Measurements from ENCODE around the gene PHLDB2. TPM values are rescaled to one million over a fixed set of nuclear protein-coding genes. Genes with fewer than 3 reads are reported as not detected.

The PHLDB2 gene
- total and polyA plus RNA-seq, 3 experiments from 2014 or later = 1.9 to 8.1 (median 2.2) TPM

GRCh38 chr3:111859974-111860859 is 1.2 kb downstream of the PHLDB2 start:
- Histone ChIP-seq H3K27me3 (ENCODE audit: insufficient read depth, low read length, poor library complexity, severe bottlenecking) (peaks cover 5% of the 10 kb centered on the region), H3K9me3 (ENCODE audit: low read length) (no peaks in the 10 kb centered on the region), H3K36me3 (ENCODE audit: insufficient read depth, low read length) (no peaks in the 10 kb centered on the region), H3K27ac (ENCODE audit: low read depth, low read length) (peak overlapping the region; percentile 61), H3K4me1 (ENCODE audit: insufficient read depth, low read length) (peaks cover 6% of the 10 kb centered on the region), H3K4me3 (ENCODE audit: low read length) (peak overlapping the region; percentile 78)
- ChIA-PET POLR2A (interaction anchor here (0.6 to 1.7 kb wide), 8 partner anchors 9 to 242 kb away, joined by 3 to 11 read pairs (median 4); partner anchors contain the start of gene ABHD10), CTCF (interaction anchor here (0.7 to 2.8 kb wide), 21 partner anchors 10 to 219 kb away, joined by 3 to 42 read pairs (median 3); partner anchors contain the start of gene ABHD10)
- Mint-ChIP-seq H3K4me1 (peaks cover 32 to 42% (median 41%) of the 10 kb centered on the region in 3 donors), H3K4me3 (peak overlapping the region; percentile 94 to 99 (median 97)), H3K36me3 (peaks cover 0 to 9% (median 2%) of the 10 kb centered on the region in 3 donors), H3K27ac (peak overlapping the region; percentile 87 to 96 (median 94)), H3K27me3 (peaks cover 0 to 2% of the 10 kb centered on the region in 2 donors), H3K9me3 (no peaks in the 10 kb centered on the region)
- DNase-seq = peak; percentile 45 to 78 (median 50)

GRCh38 chr3:111861391-111861790 is 2.3 kb downstream of the PHLDB2 start:
- Mint-ChIP-seq H3K4me1 (peaks cover 38 to 46% (median 45%) of the 10 kb centered on the region in 3 donors), H3K9me3 (no peaks in the 10 kb centered on the region), H3K4me3 (peak overlapping the region; percentile 94 to 99 (median 97)), H3K36me3 (peaks cover 0 to 9% (median 2%) of the 10 kb centered on the region in 3 donors), H3K27ac (peak overlapping the region in 6 of 8 donors; percentile 29 to 96 (median 93)), H3K27me3 (peaks cover 0 to 2% of the 10 kb centered on the region in 2 donors)
- DNase-seq = no peak
- no peaks in the 10 kb centered on the region for H3K36me3 ChIP-seq (ENCODE audit: insufficient read depth, low read length)
- H3K27ac ChIP-seq (ENCODE audit: low read depth, low read length) = no peak overlapping the region
- H3K4me1 ChIP-seq (ENCODE audit: insufficient read depth, low read length) = peaks cover 6% of the 10 kb centered on the region
- POLR2A ChIA-PET = interaction anchor here (1.7 kb wide), 1 partner anchor 118 kb away, joined by 11 read pairs; the partner anchor contains the start of gene ABHD10
- no peaks in the 10 kb centered on the region for H3K9me3 ChIP-seq (ENCODE audit: low read length)
- peaks cover 5% of the 10 kb centered on the region for H3K27me3 ChIP-seq (ENCODE audit: insufficient read depth, low read length, poor library complexity, severe bottlenecking)
- H3K4me3 ChIP-seq (ENCODE audit: low read length) = no peak overlapping the region
- CTCF ChIA-PET = interaction anchor here (1.3 to 2.8 kb wide), 4 partner anchors 11 to 152 kb away, joined by 6 to 42 read pairs (median 6); no protein-coding TSS in a partner anchor

GRCh38 chr3:111862415-111862814 is 3.4 kb downstream of the PHLDB2 start:
- peak overlapping the region in 1 of 8 donors; percentile 1 for H3K27ac Mint-ChIP-seq
- Histone ChIP-seq H3K36me3 (ENCODE audit: insufficient read depth, low read length) (no peaks in the 10 kb centered on the region), H3K4me1 (ENCODE audit: insufficient read depth, low read length) (peaks cover 6% of the 10 kb centered on the region), H3K9me3 (ENCODE audit: low read length) (no peaks in the 10 kb centered on the region), H3K27me3 (ENCODE audit: insufficient read depth, low read length, poor library complexity, severe bottlenecking) (peaks cover 5% of the 10 kb centered on the region), H3K27ac (ENCODE audit: low read depth, low read length) (no peak overlapping the region), H3K4me3 (ENCODE audit: low read length) (no peak overlapping the region)
- H3K4me1 Mint-ChIP-seq = peaks cover 38 to 46% (median 45%) of the 10 kb centered on the region in 3 donors
- H3K9me3 Mint-ChIP-seq = no peaks in the 10 kb centered on the region
- POLR2A ChIA-PET = no interaction called here
- H3K27me3 Mint-ChIP-seq = peaks cover 0 to 2% of the 10 kb centered on the region in 2 donors
- peak overlapping the region in 2 of 7 donors; percentile 4 to 29 for H3K4me3 Mint-ChIP-seq
- CTCF ChIA-PET = interaction anchor here (2.8 kb wide), 2 partner anchors 106 to 145 kb away, joined by 6 to 42 read pairs; no protein-coding TSS in a partner anchor
- no peak for DNase-seq
- H3K36me3 Mint-ChIP-seq = peaks cover 0 to 9% (median 2%) of the 10 kb centered on the region in 3 donors

DNA sequence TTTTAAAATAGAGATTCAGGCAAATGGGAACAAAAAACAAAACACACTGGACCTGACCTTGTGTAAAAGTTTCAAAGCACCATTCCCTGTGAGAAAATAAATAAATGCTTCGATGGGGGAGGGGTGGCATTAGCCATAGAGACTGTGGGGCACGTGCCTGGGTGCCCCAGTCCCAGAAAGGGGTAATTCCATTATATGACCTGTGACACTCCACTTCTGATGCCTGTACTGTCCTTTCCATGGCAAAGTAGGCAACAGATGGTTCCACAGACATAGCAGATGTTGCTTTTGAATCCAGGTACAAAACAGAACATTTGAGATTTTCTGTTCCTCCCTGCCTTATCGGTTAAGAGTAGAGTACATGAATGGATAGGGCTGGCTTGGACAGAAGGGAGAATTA is 3.9 kb downstream of the PHLDB2 start:
- ChIA-PET CTCF (interaction anchor here (2.8 kb wide), 1 partner anchor 105 kb away, joined by 6 read pairs; no protein-coding TSS in a partner anchor), POLR2A (no interaction called here)

DNA sequence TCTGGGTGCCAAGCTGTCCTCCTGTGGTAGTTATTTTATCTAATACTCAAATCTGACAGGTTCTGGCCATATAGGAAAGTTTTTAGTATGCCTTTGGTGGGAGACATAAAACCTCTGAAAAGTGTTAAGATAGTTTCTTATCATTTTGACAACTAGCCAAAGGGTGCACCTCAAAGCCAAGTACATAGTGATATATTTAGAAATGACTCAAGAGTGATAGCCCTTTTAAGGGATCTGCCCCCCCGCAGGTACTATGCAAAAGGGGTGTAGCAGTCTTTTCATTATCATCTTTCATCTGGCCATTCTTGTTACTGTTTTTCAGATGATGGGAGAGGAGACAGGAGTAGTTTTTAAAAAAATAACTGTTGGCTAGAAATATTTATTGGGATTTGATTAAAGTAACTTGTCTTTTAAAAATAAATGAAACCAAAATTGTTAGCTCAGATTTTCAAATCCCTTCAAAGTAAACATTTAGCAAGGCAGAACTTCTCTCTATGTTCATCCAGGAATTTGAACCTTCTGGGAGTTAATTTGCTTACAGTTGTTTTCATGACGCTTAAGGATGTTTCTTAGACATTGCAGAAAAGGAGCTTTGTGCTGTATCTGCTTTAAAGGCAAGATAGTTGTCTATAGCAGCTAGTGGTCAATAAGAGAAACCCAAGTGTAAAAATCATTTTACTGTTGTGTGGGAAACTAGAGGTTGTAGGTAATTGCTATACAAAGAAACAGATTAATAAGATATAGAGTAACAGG is 5.1 kb downstream of the PHLDB2 start:
- Histone ChIP-seq H3K4me3 (ENCODE audit: low read length) (no peak overlapping the region), H3K27me3 (ENCODE audit: insufficient read depth, low read length, poor library complexity, severe bottlenecking) (peaks cover 5% of the 10 kb centered on the region), H3K4me1 (ENCODE audit: insufficient read depth, low read length) (peaks cover 6% of the 10 kb centered on the region), H3K36me3 (ENCODE audit: insufficient read depth, low read length) (no peaks in the 10 kb centered on the region), H3K27ac (ENCODE audit: low read depth, low read length) (no peak overlapping the region), H3K9me3 (ENCODE audit: low read length) (no peaks in the 10 kb centered on the region)
- Mint-ChIP-seq H3K27me3 (peaks cover 0 to 2% of the 10 kb centered on the region in 2 donors), H3K9me3 (no peaks in the 10 kb centered on the region), H3K27ac (peak overlapping the region in 1 of 8 donors; percentile 59), H3K36me3 (peaks cover 0 to 9% (median 4%) of the 10 kb centered on the region in 3 donors), H3K4me1 (peaks cover 31 to 40% (median 39%) of the 10 kb centered on the region in 3 donors), H3K4me3 (no peak overlapping the region)
- ChIA-PET CTCF (interaction anchor here (2.8 kb wide), 1 partner anchor 104 kb away, joined by 6 read pairs; no protein-coding TSS in a partner anchor), POLR2A (no interaction called here)
- no peak for DNase-seq

More for the DNA sequence above, 3.9 kb downstream of the PHLDB2 start:
- peaks cover 0 to 2% of the 10 kb centered on the region in 2 donors for H3K27me3 Mint-ChIP-seq
- Histone ChIP-seq H3K27me3 (ENCODE audit: insufficient read depth, low read length, poor library complexity, severe bottlenecking) (peaks cover 5% of the 10 kb centered on the region), H3K4me1 (ENCODE audit: insufficient read depth, low read length) (peaks cover 6% of the 10 kb centered on the region), H3K9me3 (ENCODE audit: low read length) (no peaks in the 10 kb centered on the region), H3K36me3 (ENCODE audit: insufficient read depth, low read length) (no peaks in the 10 kb centered on the region), H3K4me3 (ENCODE audit: low read length) (no peak overlapping the region), H3K27ac (ENCODE audit: low read depth, low read length) (no peak overlapping the region)
- H3K36me3 Mint-ChIP-seq = peaks cover 0 to 9% (median 4%) of the 10 kb centered on the region in 3 donors
- H3K4me1 Mint-ChIP-seq = peaks cover 38 to 46% (median 45%) of the 10 kb centered on the region in 3 donors
- no peak overlapping the region for H3K4me3 Mint-ChIP-seq
- H3K27ac Mint-ChIP-seq = peak overlapping the region in 2 of 8 donors; percentile 38 to 83
- DNase-seq = no peak
- no peaks in the 10 kb centered on the region for H3K9me3 Mint-ChIP-seq

GRCh38 chr3:111864821-111865656 is 6.0 kb downstream of the PHLDB2 start:
- POLR2A ChIA-PET = no interaction called here
- Mint-ChIP-seq H3K4me3 (peak overlapping the region in 1 of 7 donors; percentile 30), H3K9me3 (no peaks in the 10 kb centered on the region), H3K27ac (no peak overlapping the region), H3K27me3 (peaks cover 0 to 2% of the 10 kb centered on the region in 2 donors), H3K4me1 (peaks cover 33 to 41% (median 40%) of the 10 kb centered on the region in 3 donors), H3K36me3 (peaks cover 0 to 6% (median 4%) of the 10 kb centered on the region in 3 donors)
- Histone ChIP-seq H3K4me3 (ENCODE audit: low read length) (no peak overlapping the region), H3K4me1 (ENCODE audit: insufficient read depth, low read length) (peaks cover 6% of the 10 kb centered on the region), H3K9me3 (ENCODE audit: low read length) (no peaks in the 10 kb centered on the region), H3K27ac (ENCODE audit: low read depth, low read length) (no peak overlapping the region), H3K27me3 (ENCODE audit: insufficient read depth, low read length, poor library complexity, severe bottlenecking) (peaks cover 5% of the 10 kb centered on the region), H3K36me3 (ENCODE audit: insufficient read depth, low read length) (no peaks in the 10 kb centered on the region)
- no peak for DNase-seq
- CTCF ChIA-PET = no interaction called here

- ChIA-PET POLR2A (no interaction called here), CTCF (interaction anchor here (1.9 kb wide), 1 partner anchor 150 kb away, joined by 8 read pairs; no protein-coding TSS in a partner anchor)
- Histone ChIP-seq H3K27me3 (ENCODE audit: insufficient read depth, low read length, poor library complexity, severe bottlenecking) (no peaks in the 10 kb centered on the region), H3K4me3 (ENCODE audit: low read length) (no peak overlapping the region), H3K27ac (ENCODE audit: low read depth, low read length) (no peak overlapping the region), H3K36me3 (ENCODE audit: insufficient read depth, low read length) (no peaks in the 10 kb centered on the region), H3K9me3 (ENCODE audit: low read length) (no peaks in the 10 kb centered on the region), H3K4me1 (ENCODE audit: insufficient read depth, low read length) (no peaks in the 10 kb centered on the region)
- Mint-ChIP-seq H3K4me3 (no peak overlapping the region), H3K4me1 (peaks cover 19 to 31% (median 20%) of the 10 kb centered on the region in 3 donors), H3K27ac (no peak overlapping the region), H3K27me3 (peaks cover 0 to 1% of the 10 kb centered on the region in 2 donors), H3K36me3 (peaks cover 0 to 15% (median 8%) of the 10 kb centered on the region in 3 donors), H3K9me3 (no peaks in the 10 kb centered on the region)
- no peak for DNase-seq
These were observed 8.9 kb downstream of the PHLDB2 start for GRCh38 chr3:111867889-111868426.

All from CD8-positive, alpha-beta memory T cell (primary cell).